Activated CD4-positive, CD25-positive, alpha-beta regulatory T cell (primary cell): ENCODE measurements around the gene NOP16.
A peak's percentile ranks its signal among the peaks of the same experiment; 100 is the strongest.

Experiments
- DNase-seq, 4 experiments: peaks; one replicate each; lab custom pipeline; 2025; lab: John Stamatoyannopoulos, UW

NOP16 gene

GRCh38 chr5:176388444-176389134 is at the start of gene NOP16, which contains the start of gene HIGD2A:
TSS of gene NOP16 (minus strand) at chr5:176388598. CDS start at chr5:176388539, 59 bp downstream.
TSS of gene HIGD2A (plus strand) at chr5:176388751. CDS start at chr5:176388820, 69 bp downstream.
- peak; percentile 97 to 98 (median 98) for DNase-seq

- DNase-seq = no peak
Observed at GRCh38 chr5:176436656-176437055, 48.3 kb upstream of the NOP16 start.

GRCh38 chr5:176432707-176433106 is 44.3 kb upstream of the NOP16 start:
- DNase-seq = no peak

- no peak for DNase-seq
Observed at GRCh38 chr5:176429972-176430371, 41.6 kb upstream of the NOP16 start.

GRCh38 chr5:176427971-176428370 is 39.6 kb upstream of the NOP16 start:
- no peak for DNase-seq

- DNase-seq = no peak
Observed at GRCh38 chr5:176426876-176427275, 38.5 kb upstream of the NOP16 start.

GRCh38 chr5:176425791-176426190 is 37.4 kb upstream of the NOP16 start:
- DNase-seq = no peak

GRCh38 chr5:176425138-176425537 is 36.7 kb upstream of the NOP16 start:
- no peak for DNase-seq

- DNase-seq = no peak
Observed at GRCh38 chr5:176424181-176424580, 35.8 kb upstream of the NOP16 start.

- no peak for DNase-seq
Observed at GRCh38 chr5:176420972-176421544, 32.7 kb upstream of the NOP16 start.

- DNase-seq = no peak
Observed at GRCh38 chr5:176420086-176420485, 31.7 kb upstream of the NOP16 start.

GRCh38 chr5:176418251-176418650 is 29.9 kb upstream of the NOP16 start:
- DNase-seq = no peak

GRCh38 chr5:176416965-176417364 is 28.6 kb upstream of the NOP16 start:
- no peak for DNase-seq

- DNase-seq = peak; percentile 75 to 91 (median 84)
Observed at GRCh38 chr5:176415952-176416924, 27.8 kb upstream of the NOP16 start, which contains the start of gene CLTB. TSS of gene CLTB (minus strand) at chr5:176416539. CDS start at chr5:176416363, 176 bp downstream.

GRCh38 chr5:176415240-176415951 is 27.0 kb upstream of the NOP16 start:
- DNase-seq = no peak

GRCh38 chr5:176414704-176415103 is 26.3 kb upstream of the NOP16 start:
- DNase-seq = no peak

GRCh38 chr5:176413709-176414191 is 25.4 kb upstream of the NOP16 start:
- DNase-seq = no peak

GRCh38 chr5:176413255-176413565 is 24.8 kb upstream of the NOP16 start:
- DNase-seq = no peak

GRCh38 chr5:176412517-176413254 is 24.3 kb upstream of the NOP16 start:
- DNase-seq = no peak

- DNase-seq = no peak
Observed at GRCh38 chr5:176410486-176411180, 22.2 kb upstream of the NOP16 start.
